Measurements from ENCODE around the gene LRRC57.

The LRRC57 gene

DNA sequence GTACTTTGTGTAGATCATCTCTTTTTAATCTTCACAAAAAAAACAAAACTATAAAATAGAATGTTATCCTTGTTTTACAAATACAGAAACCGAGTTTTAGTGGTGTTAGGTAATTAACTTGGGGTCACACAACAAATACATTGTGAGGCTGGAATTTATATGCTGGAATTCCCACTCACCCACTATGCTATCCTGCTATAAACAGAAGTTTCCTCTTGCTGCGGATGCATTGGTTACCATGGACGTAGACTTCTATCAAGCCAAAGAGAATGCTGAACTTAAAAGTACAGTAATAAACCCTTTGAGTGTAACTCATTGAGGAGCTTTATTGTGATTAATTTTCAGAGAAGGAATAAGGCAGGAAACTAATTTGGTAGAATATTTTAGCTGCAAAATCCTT lies 44.0 kb downstream of the LRRC57 start:
- H3K4me2 ChIP-seq (ENCODE audit: low read depth, low read length), result no peak overlapping the region
- no peaks in the 10 kb centered on the region for H3K9me3 ChIP-seq (replicated peaks; ENCODE audit: insufficient read depth, low read length)
- H3K4me1 ChIP-seq (ENCODE audit: low read length), result peaks cover 4% of the 10 kb centered on the region; the same call in 1 of the 2 replicates
- H3K79me2 ChIP-seq (ENCODE audit: low read length), result peaks cover 24% of the 10 kb centered on the region
- H2AFZ ChIP-seq (ENCODE audit: low read length), result no peak overlapping the region
- TF ChIP-seq, protein P1, sequence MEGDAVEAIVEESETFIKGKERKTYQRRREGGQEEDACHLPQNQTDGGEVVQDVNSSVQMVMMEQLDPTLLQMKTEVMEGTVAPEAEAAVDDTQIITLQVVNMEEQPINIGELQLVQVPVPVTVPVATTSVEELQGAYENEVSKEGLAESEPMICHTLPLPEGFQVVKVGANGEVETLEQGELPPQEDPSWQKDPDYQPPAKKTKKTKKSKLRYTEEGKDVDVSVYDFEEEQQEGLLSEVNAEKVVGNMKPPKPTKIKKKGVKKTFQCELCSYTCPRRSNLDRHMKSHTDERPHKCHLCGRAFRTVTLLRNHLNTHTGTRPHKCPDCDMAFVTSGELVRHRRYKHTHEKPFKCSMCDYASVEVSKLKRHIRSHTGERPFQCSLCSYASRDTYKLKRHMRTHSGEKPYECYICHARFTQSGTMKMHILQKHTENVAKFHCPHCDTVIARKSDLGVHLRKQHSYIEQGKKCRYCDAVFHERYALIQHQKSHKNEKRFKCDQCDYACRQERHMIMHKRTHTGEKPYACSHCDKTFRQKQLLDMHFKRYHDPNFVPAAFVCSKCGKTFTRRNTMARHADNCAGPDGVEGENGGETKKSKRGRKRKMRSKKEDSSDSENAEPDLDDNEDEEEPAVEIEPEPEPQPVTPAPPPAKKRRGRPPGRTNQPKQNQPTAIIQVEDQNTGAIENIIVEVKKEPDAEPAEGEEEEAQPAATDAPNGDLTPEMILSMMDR (IDR thresholded peaks at IDR 0.05; ENCODE audit: low read length), result no peak
- TF ChIP-seq EZH2phosphoT487 (IDR thresholded peaks at IDR 0.05; ENCODE audit: low read length), result no peak
- TF ChIP-seq EZH2 (optimal IDR thresholded peaks at IDR 0.05; ENCODE audit: low read depth, low read length), result no peak
- no peaks in the 10 kb centered on the region for H3K27me3 ChIP-seq (replicated peaks; ENCODE audit: insufficient read depth, low read length)
- H3F3A ChIP-seq (ENCODE audit: insufficient read depth, low read length), result no peaks in the 10 kb centered on the region
- H3K9ac ChIP-seq (ENCODE audit: low read length), result no peak overlapping the region
- H3K27ac ChIP-seq (ENCODE audit: low read length), result no peak overlapping the region
- no peak overlapping the region for H3K4me3 ChIP-seq (ENCODE audit: low read length)
- DNase-seq, result no peak
- no peaks in the 10 kb centered on the region for H3K36me3 ChIP-seq (replicated peaks; ENCODE audit: insufficient read depth, low read length)
- H3K9me2 ChIP-seq (replicated peaks; ENCODE audit: insufficient read depth, low read length), result no peaks in the 10 kb centered on the region
- no peaks in the 10 kb centered on the region for H4K20me1 ChIP-seq (ENCODE audit: insufficient read depth, low read length)

DNA sequence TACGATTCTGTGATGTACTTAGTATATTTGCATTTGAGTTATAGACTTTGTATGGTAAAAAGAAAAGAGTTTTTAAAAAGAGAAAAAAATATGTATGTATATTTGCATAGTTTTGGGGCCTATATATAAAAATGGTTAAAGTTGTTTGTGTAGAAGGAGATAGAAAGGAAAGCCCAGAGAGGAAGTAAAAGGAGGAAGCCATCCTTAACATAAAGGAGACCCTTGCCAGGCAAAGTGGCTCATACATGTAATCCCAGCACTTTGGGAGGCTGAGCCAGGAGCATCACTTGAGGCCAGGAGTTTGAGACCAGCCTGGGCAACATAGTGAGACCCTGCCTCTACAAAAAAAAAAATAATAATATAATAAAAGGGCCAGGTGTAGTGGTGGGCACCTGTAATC lies 44.8 kb downstream of the LRRC57 start:
- Histone ChIP-seq H3K9me3 (replicated peaks; ENCODE audit: insufficient read depth, low read length) (no peaks in the 10 kb centered on the region), H3K27ac (ENCODE audit: low read length) (no peak overlapping the region), H3K27me3 (replicated peaks; ENCODE audit: insufficient read depth, low read length) (no peaks in the 10 kb centered on the region), H3K4me2 (ENCODE audit: low read depth, low read length) (no peak overlapping the region), H3K79me2 (ENCODE audit: low read length) (peaks cover 24% of the 10 kb centered on the region), H3K4me3 (ENCODE audit: low read length) (no peak overlapping the region), H3K36me3 (replicated peaks; ENCODE audit: insufficient read depth, low read length) (no peaks in the 10 kb centered on the region), H3K9me2 (replicated peaks; ENCODE audit: insufficient read depth, low read length) (no peaks in the 10 kb centered on the region), H3K9ac (ENCODE audit: low read length) (no peak overlapping the region), H3K4me1 (ENCODE audit: low read length) (peaks cover 4% of the 10 kb centered on the region; the same call in 1 of the 2 replicates), H4K20me1 (ENCODE audit: insufficient read depth, low read length) (no peaks in the 10 kb centered on the region), H2AFZ (ENCODE audit: low read length) (no peak overlapping the region), H3F3A (ENCODE audit: insufficient read depth, low read length) (no peaks in the 10 kb centered on the region)
- no peak for TF ChIP-seq EZH2 (optimal IDR thresholded peaks at IDR 0.05; ENCODE audit: low read depth, low read length)
- TF ChIP-seq, protein P1 (IDR thresholded peaks at IDR 0.05; ENCODE audit: low read length), result no peak
- DNase-seq, result no peak

DNA sequence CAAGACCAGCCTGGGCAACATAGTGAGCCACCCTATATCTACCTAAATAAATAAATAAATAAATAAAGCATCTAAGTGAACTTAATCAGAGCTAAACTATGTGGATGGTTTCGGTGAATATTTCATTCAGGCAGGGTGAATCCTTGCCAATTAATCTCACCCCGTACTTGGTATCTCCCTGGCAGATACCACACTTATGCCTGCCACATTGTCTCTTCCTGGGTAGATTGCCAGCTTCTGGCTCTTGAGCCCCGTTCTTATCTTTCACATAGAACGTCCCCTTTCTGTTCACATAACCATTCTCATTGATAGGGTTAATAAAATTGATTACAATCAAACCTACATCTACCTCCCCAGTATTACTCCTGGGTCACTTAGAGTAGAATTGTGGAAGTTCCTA lies 46.1 kb downstream of the LRRC57 start:
- no peak overlapping the region for H2AFZ ChIP-seq (ENCODE audit: low read length)
- no peaks in the 10 kb centered on the region for H3K9me3 ChIP-seq (replicated peaks; ENCODE audit: insufficient read depth, low read length)
- no peak overlapping the region for H3K4me3 ChIP-seq (ENCODE audit: low read length)
- H3K9ac ChIP-seq (ENCODE audit: low read length), result no peak overlapping the region
- H3K27ac ChIP-seq (ENCODE audit: low read length), result no peak overlapping the region
- no peaks in the 10 kb centered on the region for H3K9me2 ChIP-seq (replicated peaks; ENCODE audit: insufficient read depth, low read length)
- no peaks in the 10 kb centered on the region for H4K20me1 ChIP-seq (ENCODE audit: insufficient read depth, low read length)
- peaks cover 24% of the 10 kb centered on the region for H3K79me2 ChIP-seq (ENCODE audit: low read length)
- TF ChIP-seq, protein P1 (IDR thresholded peaks at IDR 0.05; ENCODE audit: low read length), result no peak
- TF ChIP-seq EZH2 (optimal IDR thresholded peaks at IDR 0.05; ENCODE audit: low read depth, low read length), result no peak
- TF ChIP-seq EZH2phosphoT487 (IDR thresholded peaks at IDR 0.05; ENCODE audit: low read length), result no peak
- H3K4me1 ChIP-seq (ENCODE audit: low read length), result peaks cover 4% of the 10 kb centered on the region; the same call in 1 of the 2 replicates
- DNase-seq, result no peak
- no peak overlapping the region for H3K4me2 ChIP-seq (ENCODE audit: low read depth, low read length)
- H3K36me3 ChIP-seq (replicated peaks; ENCODE audit: insufficient read depth, low read length), result no peaks in the 10 kb centered on the region
- H3K27me3 ChIP-seq (replicated peaks; ENCODE audit: insufficient read depth, low read length), result no peaks in the 10 kb centered on the region
- H3F3A ChIP-seq (ENCODE audit: insufficient read depth, low read length), result no peaks in the 10 kb centered on the region

Data from MM.1S (cell line).